ENCODE results near the gene SERP1.

DNA sequence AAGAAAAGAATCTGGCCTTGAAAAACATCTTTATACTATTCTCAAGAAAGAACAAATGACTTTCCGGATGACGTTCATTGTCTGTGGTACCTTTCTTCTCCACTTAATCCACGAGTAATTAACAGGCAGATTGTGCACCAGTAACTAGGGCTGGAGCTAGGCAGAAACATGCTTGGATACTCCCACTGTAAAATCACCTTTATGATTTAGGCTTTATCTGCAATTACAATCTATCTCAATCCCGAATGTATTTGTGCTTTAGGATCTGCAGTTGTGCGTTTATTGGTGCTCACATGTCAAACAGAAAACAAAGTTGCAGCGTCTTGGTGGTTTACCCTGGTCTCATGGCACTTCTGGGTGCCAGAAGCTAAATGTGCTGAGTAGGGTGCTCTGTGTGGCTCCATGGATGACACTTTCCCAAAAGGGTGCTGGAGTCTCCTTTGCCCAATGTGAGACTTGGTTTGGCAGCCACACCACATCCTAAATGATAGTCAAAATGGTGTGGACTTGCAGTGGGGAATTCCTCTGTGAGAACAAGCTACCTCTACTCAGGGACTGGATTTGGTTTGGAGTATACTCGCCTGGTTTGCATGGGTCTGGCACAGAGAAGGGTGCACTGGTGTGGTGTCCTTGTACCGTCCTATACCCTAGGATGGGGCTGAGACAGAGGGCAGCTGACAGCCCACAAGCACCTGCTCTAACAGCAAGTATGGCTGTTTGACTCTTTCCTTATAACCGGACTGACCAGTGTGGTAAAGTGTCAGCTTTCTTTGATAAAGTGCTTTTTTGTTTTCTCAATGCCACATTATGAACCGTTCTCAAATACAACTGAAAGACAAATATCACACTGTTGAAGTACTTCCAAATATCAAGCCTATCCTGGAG lies 7.7 kb downstream of the SERP1 start:
- TF ChIP-seq, protein P1, sequence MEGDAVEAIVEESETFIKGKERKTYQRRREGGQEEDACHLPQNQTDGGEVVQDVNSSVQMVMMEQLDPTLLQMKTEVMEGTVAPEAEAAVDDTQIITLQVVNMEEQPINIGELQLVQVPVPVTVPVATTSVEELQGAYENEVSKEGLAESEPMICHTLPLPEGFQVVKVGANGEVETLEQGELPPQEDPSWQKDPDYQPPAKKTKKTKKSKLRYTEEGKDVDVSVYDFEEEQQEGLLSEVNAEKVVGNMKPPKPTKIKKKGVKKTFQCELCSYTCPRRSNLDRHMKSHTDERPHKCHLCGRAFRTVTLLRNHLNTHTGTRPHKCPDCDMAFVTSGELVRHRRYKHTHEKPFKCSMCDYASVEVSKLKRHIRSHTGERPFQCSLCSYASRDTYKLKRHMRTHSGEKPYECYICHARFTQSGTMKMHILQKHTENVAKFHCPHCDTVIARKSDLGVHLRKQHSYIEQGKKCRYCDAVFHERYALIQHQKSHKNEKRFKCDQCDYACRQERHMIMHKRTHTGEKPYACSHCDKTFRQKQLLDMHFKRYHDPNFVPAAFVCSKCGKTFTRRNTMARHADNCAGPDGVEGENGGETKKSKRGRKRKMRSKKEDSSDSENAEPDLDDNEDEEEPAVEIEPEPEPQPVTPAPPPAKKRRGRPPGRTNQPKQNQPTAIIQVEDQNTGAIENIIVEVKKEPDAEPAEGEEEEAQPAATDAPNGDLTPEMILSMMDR (IDR thresholded peaks at IDR 0.05), result no peak
- no peak for TF ChIP-seq POLR2A (IDR thresholded peaks at IDR 0.05)

All from lower leg skin (tissue), 3 donors.